Measurements from ENCODE around the gene NFAT5.
"Not testable (repeated sequence)": the region's sequence is repeated elsewhere in the genome, so short reads cannot be mapped to it uniquely, and the experiment has no call there.

The NFAT5 gene

DNA sequence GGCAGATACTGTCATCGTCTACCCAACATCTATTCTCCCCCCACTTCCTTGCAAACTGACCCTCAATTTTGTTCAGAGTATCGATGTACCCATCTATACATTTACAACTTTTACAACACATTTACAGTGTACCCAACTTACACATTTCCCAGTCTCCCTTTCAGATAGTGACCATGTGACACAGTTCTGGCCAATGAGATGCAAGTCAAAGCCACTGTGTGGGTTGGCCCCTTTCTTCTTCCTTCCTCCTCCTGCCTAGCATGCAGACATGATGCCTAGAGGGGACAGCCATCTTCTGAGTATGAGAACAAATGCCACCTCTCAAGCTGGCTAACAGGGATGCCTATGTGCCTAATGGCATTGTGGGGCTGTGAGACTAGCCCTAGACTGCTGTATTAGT is 11.3 kb upstream of the NFAT5 start:
- no peak for DNase-seq (ENCODE audit: low read depth, low spot score)
- TF ChIP-seq, protein P1, sequence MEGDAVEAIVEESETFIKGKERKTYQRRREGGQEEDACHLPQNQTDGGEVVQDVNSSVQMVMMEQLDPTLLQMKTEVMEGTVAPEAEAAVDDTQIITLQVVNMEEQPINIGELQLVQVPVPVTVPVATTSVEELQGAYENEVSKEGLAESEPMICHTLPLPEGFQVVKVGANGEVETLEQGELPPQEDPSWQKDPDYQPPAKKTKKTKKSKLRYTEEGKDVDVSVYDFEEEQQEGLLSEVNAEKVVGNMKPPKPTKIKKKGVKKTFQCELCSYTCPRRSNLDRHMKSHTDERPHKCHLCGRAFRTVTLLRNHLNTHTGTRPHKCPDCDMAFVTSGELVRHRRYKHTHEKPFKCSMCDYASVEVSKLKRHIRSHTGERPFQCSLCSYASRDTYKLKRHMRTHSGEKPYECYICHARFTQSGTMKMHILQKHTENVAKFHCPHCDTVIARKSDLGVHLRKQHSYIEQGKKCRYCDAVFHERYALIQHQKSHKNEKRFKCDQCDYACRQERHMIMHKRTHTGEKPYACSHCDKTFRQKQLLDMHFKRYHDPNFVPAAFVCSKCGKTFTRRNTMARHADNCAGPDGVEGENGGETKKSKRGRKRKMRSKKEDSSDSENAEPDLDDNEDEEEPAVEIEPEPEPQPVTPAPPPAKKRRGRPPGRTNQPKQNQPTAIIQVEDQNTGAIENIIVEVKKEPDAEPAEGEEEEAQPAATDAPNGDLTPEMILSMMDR (IDR thresholded peaks at IDR 0.05; ENCODE audit: low read depth, low read length): no peak
- no peak overlapping the region for H3K4me3 ChIP-seq (ENCODE audit: low read depth, low read length)
- in situ Hi-C loops (cut with HindIII; ENCODE audit: low sequenced_read_pairs): no loop called here

DNA sequence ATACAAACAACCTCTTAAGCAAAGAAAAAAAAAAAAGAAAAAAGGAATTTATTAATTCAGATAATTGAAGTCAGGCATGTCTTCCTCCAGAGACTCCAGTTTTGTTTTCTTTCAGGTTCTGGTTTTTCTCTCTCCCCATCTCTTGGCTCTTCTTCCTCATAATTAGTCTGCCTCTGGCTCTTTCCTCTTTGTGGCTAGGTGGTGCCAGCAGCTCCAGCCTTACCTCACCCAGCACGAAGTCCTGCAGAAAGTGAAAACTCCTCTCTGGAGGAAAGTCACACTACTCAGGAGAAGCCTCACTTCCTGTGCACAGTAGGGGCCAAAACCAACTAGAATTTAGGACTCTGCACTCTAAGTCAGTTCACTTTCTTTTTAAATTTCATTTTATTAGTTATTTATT is 10.3 kb upstream of the NFAT5 start:
- DNase-seq (ENCODE audit: low read depth, low spot score): no peak
- H3K4me3 ChIP-seq (ENCODE audit: low read depth, low read length): no peak overlapping the region
- TF ChIP-seq, protein P1 (IDR thresholded peaks at IDR 0.05; ENCODE audit: low read depth, low read length): no peak
- in situ Hi-C loops (cut with HindIII; ENCODE audit: low sequenced_read_pairs): no loop called here

DNA sequence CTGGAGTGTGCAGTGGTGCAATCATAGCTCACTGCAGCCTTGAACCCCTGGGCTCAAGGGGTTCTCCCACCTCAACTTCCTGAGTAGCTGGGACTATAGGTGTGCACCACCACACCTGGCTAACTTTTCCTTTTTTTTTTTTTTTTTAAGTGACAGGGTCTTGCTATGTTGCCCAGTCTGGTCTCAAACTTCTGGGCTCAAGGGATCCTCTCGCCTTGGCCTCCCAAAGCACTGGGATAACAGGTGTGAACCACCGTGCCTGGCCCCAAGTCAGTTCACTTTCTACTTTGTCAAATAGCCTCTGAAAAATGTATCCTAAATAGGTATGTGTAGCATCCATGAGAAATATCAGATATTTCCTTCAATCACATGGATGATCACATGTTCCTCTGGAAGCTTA is 9.9 kb upstream of the NFAT5 start:
- in situ Hi-C loops (cut with HindIII; ENCODE audit: low sequenced_read_pairs): no loop called here

DNA sequence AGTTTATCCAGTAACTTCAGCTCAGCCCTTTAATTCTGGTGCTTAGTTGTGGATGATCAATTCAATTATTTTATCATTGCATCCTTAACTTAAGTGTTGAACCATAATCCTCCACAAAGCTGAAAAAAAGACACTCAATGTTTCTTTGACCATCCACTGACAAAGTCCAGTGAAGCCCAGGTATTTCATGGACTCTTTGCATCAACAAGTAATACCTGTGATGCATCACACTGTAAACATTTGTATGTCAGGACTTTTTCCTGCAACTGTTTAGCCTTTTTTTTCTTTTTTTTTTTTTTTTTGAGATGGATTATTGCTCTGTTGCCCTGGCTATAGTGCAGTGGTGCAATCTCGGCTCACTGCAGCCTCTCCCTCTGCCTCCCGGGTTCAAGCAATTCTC is 6.6 kb upstream of the NFAT5 start:
- no peak overlapping the region for H3K4me3 ChIP-seq (ENCODE audit: low read depth, low read length)
- in situ Hi-C loops (cut with HindIII; ENCODE audit: low sequenced_read_pairs): no loop called here
- DNase-seq (ENCODE audit: low read depth, low spot score): no peak
- TF ChIP-seq, protein P1 (IDR thresholded peaks at IDR 0.05; ENCODE audit: low read depth, low read length): no peak

More for the DNA sequence above, 9.9 kb upstream of the NFAT5 start:
- no peak overlapping the region for H3K4me3 ChIP-seq (ENCODE audit: low read depth, low read length)
- TF ChIP-seq, protein P1 (IDR thresholded peaks at IDR 0.05; ENCODE audit: low read depth, low read length): no peak
- no peak for DNase-seq (ENCODE audit: low read depth, low spot score)

DNA sequence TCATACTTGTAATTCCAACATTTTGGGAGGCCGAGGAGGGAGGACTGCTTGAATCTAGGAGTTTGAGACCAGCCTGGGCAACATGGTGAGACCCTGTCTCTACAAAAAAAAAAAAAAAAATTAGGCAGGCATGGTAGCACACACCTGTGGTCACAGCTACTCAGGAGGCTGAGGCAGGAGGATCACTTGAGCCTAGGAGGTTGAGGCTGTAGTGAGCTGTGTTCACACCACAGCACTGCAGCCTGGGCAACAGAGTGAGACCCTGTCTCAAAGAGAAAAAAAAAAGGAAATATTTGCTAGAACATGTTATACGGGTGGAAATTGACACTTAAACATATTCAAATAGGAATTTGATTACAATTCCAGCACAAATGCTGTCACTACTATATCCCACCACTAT is 4.4 kb upstream of the NFAT5 start:
- DNase-seq (ENCODE audit: low read depth, low spot score); H3K4me3 ChIP-seq (ENCODE audit: low read depth, low read length); in situ Hi-C loops (cut with HindIII; ENCODE audit: low sequenced_read_pairs): not testable (repeated sequence)

DNA sequence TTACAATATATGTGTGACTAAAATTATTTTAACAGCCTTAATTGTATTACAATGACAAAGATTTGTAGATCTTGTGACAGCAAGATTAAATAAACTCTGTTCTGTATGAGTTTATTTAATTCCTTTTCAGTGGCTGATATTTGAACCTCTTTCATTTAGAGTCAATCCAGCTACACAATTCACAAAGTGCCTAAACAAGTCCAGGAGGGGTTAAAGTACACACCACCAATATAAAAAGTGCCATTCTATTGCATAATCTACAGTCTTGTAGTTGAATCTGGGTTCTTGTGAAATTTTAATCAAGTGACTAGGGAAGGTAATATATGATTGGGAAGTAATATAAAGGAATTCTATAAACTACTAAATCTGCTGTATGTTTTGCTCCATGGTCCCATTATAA is 3.9 kb upstream of the NFAT5 start:
- DNase-seq (ENCODE audit: low read depth, low spot score): no peak
- in situ Hi-C loops (cut with HindIII; ENCODE audit: low sequenced_read_pairs): no loop called here
- TF ChIP-seq, protein P1 (IDR thresholded peaks at IDR 0.05; ENCODE audit: low read depth, low read length): no peak
- no peak overlapping the region for H3K4me3 ChIP-seq (ENCODE audit: low read depth, low read length)

DNA sequence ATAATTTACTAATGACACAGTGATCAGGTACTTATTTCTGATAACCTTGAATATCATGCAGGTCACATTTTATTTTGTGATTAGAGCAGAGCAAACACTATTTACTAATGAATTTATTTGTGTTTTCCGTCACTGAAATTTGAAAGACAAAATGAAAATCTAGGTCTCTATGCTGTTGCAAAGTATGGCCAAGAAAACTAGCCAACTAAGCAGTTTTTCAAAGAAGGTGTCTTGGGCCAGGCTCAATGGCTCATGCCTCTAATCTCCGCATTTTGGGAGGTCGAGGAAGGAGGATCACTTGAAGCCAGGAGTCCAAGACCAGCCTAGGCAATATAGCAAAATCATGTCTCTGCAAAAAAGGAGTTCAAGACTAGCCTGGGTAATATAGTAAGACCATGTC is 3.0 kb upstream of the NFAT5 start:
- in situ Hi-C loops (cut with HindIII; ENCODE audit: low sequenced_read_pairs): no loop called here
- DNase-seq (ENCODE audit: low read depth, low spot score): no peak
- TF ChIP-seq, protein P1 (IDR thresholded peaks at IDR 0.05; ENCODE audit: low read depth, low read length): no peak
- no peak overlapping the region for H3K4me3 ChIP-seq (ENCODE audit: low read depth, low read length)

All from astrocyte of the spinal cord (primary cell).